SU-DHL-6 (cell line): ENCODE results near the gene CUTA.

Source experiments
- EZH2phosphoT487 ChIP-seq: fragments of 200-600 bp; sonication (generic), shearing (Covaris generic); conservative IDR thresholded peaks from 2 replicates; pipeline ENCODE4 v1.6.1; 2018; ENCODE audit warnings: mild to moderate bottlenecking, antibody characterized with exemption, low read length, moderate library complexity, mixed read lengths
- TF ChIP-seq, protein P1 (sequence below): fragments of 200-600 bp; sonication (generic); IDR thresholded peaks from one replicate; pipeline ENCODE4 v1.5.1; 2017; ENCODE audit warnings: antibody characterized with exemption, mild to moderate bottlenecking, low read length, moderate library complexity; ENCODE audit not compliant: insufficient read depth, poor library complexity, severe bottlenecking

DNA sequence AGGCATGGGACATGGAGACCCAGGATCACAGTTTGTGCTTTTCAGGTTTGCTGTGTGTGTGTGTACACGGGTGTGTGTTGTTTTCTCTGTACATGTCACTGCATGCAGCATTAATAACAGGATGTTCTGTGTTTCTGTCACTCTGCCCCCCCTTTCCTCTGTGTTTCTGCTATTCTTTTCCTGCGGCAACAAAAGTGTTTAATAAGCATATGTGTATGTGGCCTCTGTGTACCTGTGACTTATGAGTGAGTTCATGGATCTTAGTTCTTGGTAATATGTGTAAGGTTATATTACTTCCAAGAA is 11.8 kb upstream of the CUTA start:
- TF ChIP-seq, protein P1, sequence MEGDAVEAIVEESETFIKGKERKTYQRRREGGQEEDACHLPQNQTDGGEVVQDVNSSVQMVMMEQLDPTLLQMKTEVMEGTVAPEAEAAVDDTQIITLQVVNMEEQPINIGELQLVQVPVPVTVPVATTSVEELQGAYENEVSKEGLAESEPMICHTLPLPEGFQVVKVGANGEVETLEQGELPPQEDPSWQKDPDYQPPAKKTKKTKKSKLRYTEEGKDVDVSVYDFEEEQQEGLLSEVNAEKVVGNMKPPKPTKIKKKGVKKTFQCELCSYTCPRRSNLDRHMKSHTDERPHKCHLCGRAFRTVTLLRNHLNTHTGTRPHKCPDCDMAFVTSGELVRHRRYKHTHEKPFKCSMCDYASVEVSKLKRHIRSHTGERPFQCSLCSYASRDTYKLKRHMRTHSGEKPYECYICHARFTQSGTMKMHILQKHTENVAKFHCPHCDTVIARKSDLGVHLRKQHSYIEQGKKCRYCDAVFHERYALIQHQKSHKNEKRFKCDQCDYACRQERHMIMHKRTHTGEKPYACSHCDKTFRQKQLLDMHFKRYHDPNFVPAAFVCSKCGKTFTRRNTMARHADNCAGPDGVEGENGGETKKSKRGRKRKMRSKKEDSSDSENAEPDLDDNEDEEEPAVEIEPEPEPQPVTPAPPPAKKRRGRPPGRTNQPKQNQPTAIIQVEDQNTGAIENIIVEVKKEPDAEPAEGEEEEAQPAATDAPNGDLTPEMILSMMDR: no peak
- TF ChIP-seq EZH2phosphoT487: no peak
